HAP-1 (cell line): ENCODE measurements around the gene PARP6.

ENCODE experiments used
- DNase-seq, 2 experiments: peaks; one replicate each; pipeline ENCODE4 v3.0.0-alpha.2; 2016 to 2020; ENCODE audit warnings: low spot score in 2 of 2
- H3K27me3 ChIP-seq: fragments of 250-450 bp; sonication (Bioruptor Pico); 2 replicates; pipeline ENCODE4 v1.5.1; 2020; ENCODE audit warnings: low read depth, mild to moderate bottlenecking, moderate library complexity
- H3K36me3 ChIP-seq: fragments of 250-450 bp; sonication (Bioruptor Pico); replicated peaks from 2 replicates; pipeline ENCODE4 v1.5.1; 2020; ENCODE audit warnings: mild to moderate bottlenecking
- H3K4me1 ChIP-seq: fragments of 250-450 bp; sonication (Bioruptor Pico); 2 replicates; pipeline ENCODE4 v1.5.1; 2020; ENCODE audit warnings: mild to moderate bottlenecking
- H3K4me3 ChIP-seq: fragments of 250-450 bp; sonication (Bioruptor Pico); 2 replicates; pipeline ENCODE4 v1.5.1; 2020; ENCODE audit warnings: mild to moderate bottlenecking, moderate library complexity
- H3K9me3 ChIP-seq: fragments of 250-450 bp; sonication (Bioruptor Pico); 2 replicates; pipeline ENCODE4 v1.5.1; 2020; ENCODE audit warnings: mild to moderate bottlenecking, moderate library complexity
- in situ Hi-C: fragments of 300-500 bp; cut with MboI; formaldehyde crosslinking; loops from 3 replicates; pipeline ENCODE4 v1.14.3; 2020; ENCODE audit warnings: low sequenced_read_pairs, inconsistent platforms, mixed read lengths

PARP6 gene

DNA sequence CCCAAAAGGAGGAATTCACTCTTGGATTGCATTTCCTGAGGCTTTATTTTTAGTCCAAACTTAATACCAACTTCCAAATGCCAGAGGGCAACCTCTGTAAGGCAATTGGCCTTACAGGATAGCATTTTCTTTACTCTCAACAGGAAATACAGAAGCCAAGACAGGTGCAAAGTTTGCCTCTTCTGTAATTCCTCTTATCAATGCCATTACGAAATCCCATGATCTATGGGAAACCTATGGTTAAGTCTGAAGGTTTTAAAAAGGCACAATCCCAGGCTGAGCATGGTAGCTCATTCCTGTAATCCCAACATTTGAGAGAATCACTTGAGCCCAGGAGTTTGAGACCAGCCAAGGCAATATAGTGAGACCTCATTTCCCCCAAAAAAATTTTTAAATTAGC lies 56.3 kb downstream of the PARP6 start:
- no peaks in the 10 kb centered on the region for H3K27me3 ChIP-seq
- H3K9me3 ChIP-seq: no peaks in the 10 kb centered on the region
- H3K36me3 ChIP-seq: peaks cover 100% of the 10 kb centered on the region
- in situ Hi-C loops: no loop called here
- no peaks in the 10 kb centered on the region for H3K4me1 ChIP-seq
- no peak for DNase-seq
- H3K4me3 ChIP-seq: no peak overlapping the region

DNA sequence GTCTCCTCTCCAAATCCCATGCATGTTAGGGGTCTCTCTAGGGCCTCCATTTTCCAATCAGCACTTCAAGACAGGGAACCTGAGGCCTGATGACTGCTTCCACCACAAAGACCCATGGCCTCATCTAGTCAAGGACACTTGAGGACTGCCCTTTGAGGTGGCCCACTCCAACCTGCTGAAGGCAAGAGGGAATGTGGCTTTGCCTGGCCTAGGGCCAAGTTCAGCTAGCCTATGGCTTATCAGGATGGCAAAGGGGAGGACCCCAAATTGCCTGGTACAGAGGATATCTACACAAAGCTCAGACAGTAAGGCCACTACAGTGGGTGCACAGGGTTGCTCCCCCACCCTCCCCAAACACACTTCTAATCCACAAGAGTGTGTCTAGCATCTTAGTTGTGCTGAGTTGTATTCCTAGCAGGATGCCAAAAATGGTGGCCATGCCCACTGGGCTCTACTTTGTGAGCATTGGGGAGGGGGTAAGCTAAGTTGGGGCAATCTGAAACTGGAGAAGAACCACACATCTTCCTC lies 64.7 kb downstream of the PARP6 start:
- in situ Hi-C loops: no loop called here
- no peak for DNase-seq
- H3K27me3 ChIP-seq: no peaks in the 10 kb centered on the region
- no peaks in the 10 kb centered on the region for H3K9me3 ChIP-seq
- no peaks in the 10 kb centered on the region for H3K4me1 ChIP-seq
- H3K36me3 ChIP-seq: peaks cover 99% of the 10 kb centered on the region
- H3K4me3 ChIP-seq: no peak overlapping the region

DNA sequence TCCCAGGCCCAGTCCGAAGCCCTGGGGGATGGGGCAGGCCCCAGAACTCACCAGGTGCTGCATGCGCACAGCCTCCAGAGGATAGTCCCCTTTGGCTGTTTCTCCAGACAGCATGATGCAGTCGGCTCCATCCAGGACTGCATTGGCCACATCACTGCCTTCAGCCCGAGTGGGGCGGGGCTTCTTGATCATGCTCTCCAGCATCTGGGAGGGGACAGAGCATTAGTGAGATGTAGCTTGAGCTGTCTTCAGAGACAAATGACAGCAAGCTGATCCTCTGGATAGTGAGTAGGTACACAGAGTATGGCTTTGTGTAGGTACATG lies 65.7 kb downstream of the PARP6 start:
- Histone ChIP-seq H3K4me1 (no peaks in the 10 kb centered on the region), H3K27me3 (no peaks in the 10 kb centered on the region), H3K36me3 (peaks cover 99% of the 10 kb centered on the region), H3K4me3 (no peak overlapping the region), H3K9me3 (no peaks in the 10 kb centered on the region)
- in situ Hi-C loops: no loop called here
- DNase-seq: no peak

- no peaks in the 10 kb centered on the region for H3K9me3 ChIP-seq
- no peak for DNase-seq
- H3K27me3 ChIP-seq: no peaks in the 10 kb centered on the region
- no peaks in the 10 kb centered on the region for H3K4me1 ChIP-seq
- no peak overlapping the region for H3K4me3 ChIP-seq
- H3K36me3 ChIP-seq: peaks cover 99% of the 10 kb centered on the region
- in situ Hi-C loops: no loop called here
Measured at GRCh38 chr15:72205896-72206676, 66.3 kb downstream of the PARP6 start.

DNA sequence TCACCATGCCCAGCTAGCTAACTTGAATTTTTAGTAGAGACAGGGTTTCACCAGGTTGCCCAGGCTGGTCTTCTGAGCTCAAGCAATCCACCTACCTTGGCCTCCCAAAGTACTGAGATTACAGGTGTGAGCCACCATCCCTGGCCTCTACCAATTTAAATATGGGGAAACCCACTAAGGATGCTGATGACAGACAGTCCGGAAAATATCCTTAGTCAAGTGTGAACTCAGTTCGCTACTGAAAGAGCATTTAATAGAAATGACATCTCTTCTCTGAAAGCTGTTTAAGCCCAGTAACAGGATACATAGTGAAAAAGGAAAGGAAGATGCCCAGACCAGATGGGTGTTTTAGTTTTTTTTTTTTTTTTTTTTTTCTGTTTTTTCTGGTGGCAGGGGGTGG lies 67.1 kb downstream of the PARP6 start:
- in situ Hi-C loops: no loop called here
- H3K36me3 ChIP-seq: peaks cover 99% of the 10 kb centered on the region
- DNase-seq: no peak
- H3K4me3 ChIP-seq: no peak overlapping the region
- no peaks in the 10 kb centered on the region for H3K27me3 ChIP-seq
- no peaks in the 10 kb centered on the region for H3K4me1 ChIP-seq
- no peaks in the 10 kb centered on the region for H3K9me3 ChIP-seq

DNA sequence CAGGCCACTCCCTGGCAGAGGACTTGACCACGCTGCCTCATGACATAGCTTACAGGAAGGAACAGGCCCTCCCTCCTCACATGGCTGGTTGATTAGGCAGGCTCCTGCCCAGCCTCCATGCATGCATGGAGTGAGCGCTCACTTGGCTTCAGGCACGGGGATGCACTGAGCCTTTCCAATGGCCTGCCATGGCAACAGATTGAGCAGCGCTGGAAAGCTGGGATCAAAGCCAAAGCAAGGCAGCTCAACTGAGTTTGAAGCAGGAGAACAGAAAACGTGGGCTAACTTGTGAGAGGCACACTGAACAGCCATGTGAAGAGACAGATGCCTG lies 68.9 kb downstream of the PARP6 start:
- Histone ChIP-seq H3K36me3 (peaks cover 100% of the 10 kb centered on the region), H3K4me3 (no peak overlapping the region), H3K9me3 (no peaks in the 10 kb centered on the region), H3K27me3 (no peaks in the 10 kb centered on the region), H3K4me1 (no peaks in the 10 kb centered on the region)
- in situ Hi-C loops: no loop called here
- no peak for DNase-seq

DNA sequence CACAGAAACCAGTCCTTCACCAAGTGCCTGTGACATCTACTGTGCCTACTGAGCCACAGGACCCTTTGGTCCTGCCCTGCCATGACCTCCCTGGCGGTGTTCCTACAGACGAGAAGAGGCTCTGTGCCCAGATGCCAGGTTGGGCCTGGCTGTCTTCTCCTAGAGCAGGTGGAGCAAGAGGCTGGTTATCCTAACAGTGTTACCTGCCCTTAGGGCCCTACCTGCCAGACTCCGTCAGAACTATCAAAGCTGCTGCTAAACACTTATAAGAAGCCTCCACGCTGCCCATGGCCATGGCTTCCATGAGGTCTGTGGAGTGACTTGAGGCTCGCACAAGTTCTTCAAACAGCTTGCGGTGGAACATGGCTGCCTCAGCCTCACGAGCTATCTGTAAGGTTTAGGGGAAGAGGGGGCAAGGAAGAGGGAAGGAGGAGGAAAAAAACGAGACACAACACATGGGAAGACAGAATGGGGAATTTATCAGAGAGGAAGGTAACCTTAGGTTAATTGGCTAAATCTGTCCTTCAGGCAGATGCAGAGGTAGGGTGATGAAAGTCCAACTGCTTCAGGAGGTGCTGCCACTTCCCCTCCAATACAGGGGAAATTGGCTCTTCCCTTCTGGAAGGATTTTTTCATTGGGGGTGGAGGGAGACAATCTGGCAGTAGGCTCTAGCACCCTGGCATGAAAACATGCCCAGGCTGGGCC lies 69.4 kb downstream of the PARP6 start:
- no peaks in the 10 kb centered on the region for H3K4me1 ChIP-seq

DNA sequence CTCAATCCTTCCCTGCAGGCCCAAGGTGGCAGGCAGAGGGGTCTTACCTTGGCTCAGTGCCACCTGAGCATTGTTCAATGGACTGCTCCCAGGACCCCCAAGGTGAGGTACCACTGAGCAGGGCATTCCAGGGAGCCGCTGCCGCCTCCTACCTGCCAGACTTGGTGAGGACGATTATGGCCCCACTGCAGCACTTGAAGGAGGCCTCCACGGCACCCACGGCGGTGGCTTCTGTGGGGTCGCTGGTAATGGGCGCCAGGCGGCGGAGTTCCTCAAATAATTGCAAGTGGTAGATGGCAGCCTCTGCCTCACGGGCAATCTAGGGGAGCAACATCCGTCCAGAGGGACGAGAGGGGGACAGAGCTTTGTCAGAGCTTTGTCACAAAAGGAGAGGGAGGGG lies 70.1 kb downstream of the PARP6 start:
- no peak for DNase-seq
- H3K9me3 ChIP-seq: no peaks in the 10 kb centered on the region
- in situ Hi-C loops: no loop called here
- H3K4me1 ChIP-seq: no peaks in the 10 kb centered on the region
- H3K36me3 ChIP-seq: peaks cover 95% of the 10 kb centered on the region
- no peak overlapping the region for H3K4me3 ChIP-seq
- no peaks in the 10 kb centered on the region for H3K27me3 ChIP-seq

More for the DNA sequence above, 69.4 kb downstream of the PARP6 start:
- no peak for DNase-seq
- Histone ChIP-seq H3K9me3 (no peaks in the 10 kb centered on the region), H3K27me3 (no peaks in the 10 kb centered on the region), H3K36me3 (peaks cover 100% of the 10 kb centered on the region), H3K4me3 (no peak overlapping the region)
- in situ Hi-C loops: no loop called here

DNA sequence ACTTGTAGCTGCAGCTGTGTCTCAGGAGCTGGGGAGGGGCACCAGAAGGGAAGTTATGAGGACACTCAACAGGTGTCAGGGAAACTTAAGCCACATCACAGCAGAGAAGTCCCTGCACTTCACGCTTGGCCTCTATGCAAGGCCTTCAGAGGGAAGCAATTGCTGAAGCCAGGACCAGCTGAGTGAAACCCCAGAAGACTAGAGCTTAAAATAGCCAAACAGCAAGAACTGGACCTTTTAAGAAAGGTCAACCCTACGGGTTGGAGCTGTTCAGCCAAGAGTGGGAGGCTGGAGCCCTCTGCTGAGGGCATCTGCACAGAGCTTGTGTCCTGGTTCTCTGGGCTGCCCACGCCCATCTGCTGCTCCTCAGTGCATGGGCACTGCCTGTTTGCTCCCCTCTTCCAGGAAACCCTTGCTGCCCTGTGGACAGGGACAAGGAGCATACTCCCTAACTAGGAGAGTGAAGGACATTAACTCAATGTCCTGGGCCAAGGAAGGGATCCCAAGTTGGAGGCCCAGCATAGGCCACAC lies 70.9 kb downstream of the PARP6 start:
- H3K4me1 ChIP-seq: no peaks in the 10 kb centered on the region
- H3K36me3 ChIP-seq: peaks cover 86% of the 10 kb centered on the region
- H3K9me3 ChIP-seq: no peaks in the 10 kb centered on the region
- in situ Hi-C loops: no loop called here
- no peaks in the 10 kb centered on the region for H3K27me3 ChIP-seq
- H3K4me3 ChIP-seq: no peak overlapping the region
- no peak for DNase-seq

- DNase-seq: no peak
- no peaks in the 10 kb centered on the region for H3K27me3 ChIP-seq
- no peaks in the 10 kb centered on the region for H3K9me3 ChIP-seq
- in situ Hi-C loops: no loop called here
- no peaks in the 10 kb centered on the region for H3K4me1 ChIP-seq
- no peak overlapping the region for H3K4me3 ChIP-seq
- H3K36me3 ChIP-seq: peaks cover 78% of the 10 kb centered on the region
Measured at GRCh38 chr15:72200395-72201237, 71.7 kb downstream of the PARP6 start.

DNA sequence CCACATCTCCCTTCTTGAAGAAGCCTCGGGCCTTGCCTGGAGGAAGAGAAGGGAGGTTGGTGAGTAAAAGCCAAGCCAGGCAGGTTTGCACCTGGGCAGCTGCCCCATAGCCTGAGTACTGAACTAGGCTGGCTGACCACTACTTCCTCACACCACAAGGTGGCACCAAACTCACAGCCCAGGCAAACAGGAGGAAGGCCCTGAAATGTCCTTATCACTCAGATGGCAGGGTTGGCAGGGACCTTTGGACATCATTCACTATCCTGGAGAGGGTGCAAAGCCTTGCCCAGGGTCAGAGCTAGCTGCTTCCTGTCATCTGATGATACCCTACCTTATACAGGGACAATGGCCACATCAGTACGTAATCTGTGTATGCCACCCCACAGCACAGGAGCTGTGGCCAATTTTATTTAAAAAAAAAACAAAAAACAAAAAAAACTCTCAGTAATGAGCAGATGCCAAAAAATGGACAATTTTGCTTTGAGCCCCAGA lies 72.6 kb downstream of the PARP6 start:
- H3K4me1 ChIP-seq: no peaks in the 10 kb centered on the region
- in situ Hi-C loops: no loop called here
- peaks cover 69% of the 10 kb centered on the region for H3K36me3 ChIP-seq
- no peaks in the 10 kb centered on the region for H3K27me3 ChIP-seq
- DNase-seq: peak; percentile 72 to 87
- no peak overlapping the region for H3K4me3 ChIP-seq
- no peaks in the 10 kb centered on the region for H3K9me3 ChIP-seq

GRCh38 chr15:72199205-72199515 lies 73.2 kb downstream of the PARP6 start:
- in situ Hi-C loops: no loop called here
- peaks cover 63% of the 10 kb centered on the region for H3K36me3 ChIP-seq
- H3K27me3 ChIP-seq: no peaks in the 10 kb centered on the region
- DNase-seq: no peak
- no peak overlapping the region for H3K4me3 ChIP-seq
- no peaks in the 10 kb centered on the region for H3K4me1 ChIP-seq
- H3K9me3 ChIP-seq: no peaks in the 10 kb centered on the region

DNA sequence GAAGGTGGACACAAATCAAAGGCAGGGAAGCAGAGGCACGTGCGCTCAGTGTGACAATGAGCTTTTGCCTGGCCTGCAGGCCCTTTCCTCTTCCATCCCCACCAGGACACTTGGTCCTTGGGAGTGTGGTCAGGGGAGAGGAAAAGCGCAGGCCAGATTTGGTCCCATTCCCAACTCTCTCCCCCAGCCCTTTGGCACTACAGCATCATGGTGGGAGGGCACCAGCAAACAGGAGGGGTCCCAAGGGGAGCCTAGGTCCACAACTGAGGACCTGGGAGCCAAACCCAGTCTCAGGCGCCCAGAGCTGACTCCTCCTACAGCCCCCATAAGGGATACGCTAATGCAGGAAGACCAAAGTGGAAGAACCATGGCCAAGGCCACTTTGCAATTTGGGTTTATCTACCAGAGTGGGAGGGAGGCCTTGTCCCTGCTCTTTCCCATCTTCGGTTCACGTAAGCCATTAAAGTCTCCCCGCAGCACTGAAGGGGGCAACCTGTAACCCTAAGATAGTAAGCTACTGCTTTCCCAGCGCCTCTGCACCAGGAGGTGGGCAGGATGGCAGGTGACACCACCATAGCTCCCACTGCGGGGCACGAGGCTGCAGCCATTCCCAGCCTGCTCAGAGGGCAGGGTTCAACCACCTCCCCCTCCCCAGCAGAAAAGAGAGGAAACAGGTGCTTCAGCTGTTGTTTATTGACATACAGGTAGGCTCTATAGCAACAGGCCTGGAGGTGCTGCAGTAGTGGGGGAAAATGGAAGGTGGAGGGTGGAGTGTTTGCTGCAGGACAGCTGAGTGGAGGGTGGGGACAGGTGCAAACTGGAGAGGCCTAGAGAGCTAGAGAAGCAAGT lies 73.8 kb downstream of the PARP6 start:
- no peak overlapping the region for H3K4me3 ChIP-seq
- H3K36me3 ChIP-seq: peaks cover 58% of the 10 kb centered on the region

More for the DNA sequence above, 73.8 kb downstream of the PARP6 start:
- in situ Hi-C loops: no loop called here
- DNase-seq: no peak
- Histone ChIP-seq H3K4me1 (no peaks in the 10 kb centered on the region), H3K9me3 (no peaks in the 10 kb centered on the region), H3K27me3 (no peaks in the 10 kb centered on the region)
